PC-3 (cell line): ENCODE data around the gene NHS.

Source experiments
- CTCF ChIP-seq: fragments of 300-600 bp; sonication (generic); conservative IDR thresholded peaks from 2 replicates; pipeline ENCODE4 v1.5.1; 2017; ENCODE audit warnings: antibody characterized with exemption, low read depth, mild to moderate bottlenecking, low read length
- EZH2 ChIP-seq: fragments of 300-600 bp; sonication (generic); IDR thresholded peaks from one replicate; pipeline ENCODE4 v1.6.1; 2017; ENCODE audit warnings: antibody characterized with exemption, mild to moderate bottlenecking, low read length; ENCODE audit not compliant: unreplicated experiment
- EZH2phosphoT487 ChIP-seq: fragments of 300-600 bp; sonication (generic); IDR thresholded peaks from 2 replicates; pipeline ENCODE4 v1.6.1; 2018; ENCODE audit warnings: mild to moderate bottlenecking, antibody characterized with exemption, low read length, borderline replicate concordance

- no peak for TF ChIP-seq CTCF
- TF ChIP-seq EZH2 = no peak
- TF ChIP-seq EZH2phosphoT487 = no peak
Observed at GRCh38 chrX:17476411-17476810, 101.4 kb downstream of the NHS start.
